Right lobe of liver (tissue), 6 donors: ENCODE results near the gene ANKRD27. TPM values are rescaled to one million over a fixed set of nuclear protein-coding genes. Genes with fewer than 3 reads are reported as not detected.
A peak's percentile ranks its signal among the peaks of the same experiment; 100 is the strongest.

Experiments used
- ATAC-seq, 4 donors: fragments of 200-7000 bp; cut with Tn5 transposase; one replicate each; pipeline ENCODE4 v1.9.1; 2020; ENCODE audit warnings: mild to moderate bottlenecking in 4 of 4, moderate library complexity in 4 of 4
- DNase-seq, 3 donors: peaks; one replicate each; pipeline ENCODE4 v3.0.0-alpha.2; 2020
- H3K27ac ChIP-seq, 3 donors: fragments of 200-600 bp; one replicate each; pipeline ENCODE4 v1.8.0; 2022
- H3K27me3 ChIP-seq, 2 donors: fragments of 200-600 bp; one replicate each; pipeline ENCODE4 v1.8.0; 2022
- H3K36me3 ChIP-seq, 4 donors: fragments of 200-600 bp; sonication (generic) in 1 of 4; one replicate each; pipeline versions ENCODE4 v1.5.1 to v1.8.0; 2017 to 2022; ENCODE audit warnings: control low read depth in 1 of 4
- H3K4me1 ChIP-seq, 4 donors: fragments of 200-600 bp; sonication (generic) in 1 of 4; one replicate each; pipeline versions ENCODE4 v1.5.1 to v1.8.0; 2017 to 2022; ENCODE audit warnings: control low read depth in 1 of 4
- H3K4me3 ChIP-seq, 3 donors: fragments of 200-600 bp; one replicate each; pipeline ENCODE4 v1.8.0; 2022
- H3K9me3 ChIP-seq, 4 donors: fragments of 200-600 bp; sonication (generic) in 1 of 4; one replicate each; pipeline versions ENCODE4 v1.5.1 to v1.8.0; 2017 to 2022; ENCODE audit warnings: control low read depth in 1 of 4
- CTCF ChIP-seq, 4 donors: fragments of 200-600 bp in 3 of 4; fragments of 450-650 bp in 1 of 4; IDR thresholded peaks; one replicate each; pipeline versions ENCODE4 v1.5.1 to v1.8.0; 2016 to 2022; ENCODE audit warnings: antibody characterized with exemption in 4 of 4, mild to moderate bottlenecking in 2 of 4
- POLR2A ChIP-seq: fragments of 450-650 bp; IDR thresholded peaks from one replicate; pipeline ENCODE4 v1.6.1; 2017; ENCODE audit warnings: antibody characterized with exemption, mild to moderate bottlenecking
- WGBS: methylation state at CpG from one replicate; pipeline ENCODE4 v1.1.6; 2018; ENCODE audit warnings: low coverage, low lambda C conversion rate; ENCODE audit not compliant: insufficient coverage; ENCODE audit errors: missing lambda C conversion rate; 5-methylcytosine and 5-hydroxymethylcytosine counted together
- intact Hi-C, 2 donors: fragments of 100-400 bp; cut with DNase I; formaldehyde crosslinking; loops; one replicate each; pipeline versions ENCODE4 v1.11.2 to v1.14.1; 2022
- total RNA-seq, 6 experiments: library from RNA; depleted of rRNA in 2 of 6; stranded (reverse); fragments of >200 nt in 2 of 6; fragmentation: NEBNext Ultra II Directional in 3 of 6; extraction: Animal tissue kit (Norgen Biotek cat#: 25700) in 3 of 6; gene quantifications; one replicate each; pipeline versions ENCODE4 v1.1.0 to v1.2.4, GENCODE V29; 2016 to 2023
- donor health status: DM: no; HTN: yes; CAD: no.
- donor health status: DM: no; HTN: no; CAD: no.
- donor health status: DM: no; HTN: no; CAD: no.
- donor health status: DM: no; HTN: yes; CAD: no.
- donor health status: DM: no; HTN: yes; CAD: no.

ANKRD27 gene
- total RNA-seq, 6 experiments from 2014 or later: 7.6 to 12.5 (median 9.0) TPM

- H3K27ac ChIP-seq: no peak overlapping the region
- WGBS: 87% methylated on average over 3 of the region's 3 CpGs
Observed at GRCh38 chr19:32669310-32669709, 5.7 kb downstream of the ANKRD27 start.

GRCh38 chr19:32666084-32666483 lies 8.9 kb downstream of the ANKRD27 start:
- Histone ChIP-seq H3K9me3 (no peaks in the 10 kb centered on the region), H3K4me3 (no peak overlapping the region), H3K36me3 (no peaks in the 10 kb centered on the region), H3K27ac (no peak overlapping the region), H3K27me3 (no peaks in the 10 kb centered on the region), H3K4me1 (peaks cover 0 to 8% (median 0%) of the 10 kb centered on the region in 4 donors)
- 90% methylated on average over 6 of the region's 6 CpGs for WGBS
- TF ChIP-seq POLR2A (no peak), CTCF (IDR thresholded peaks at IDR 0.05) (no peak)
- DNase-seq: no peak
- intact Hi-C loops: no loop called here
- ATAC-seq: no peak

More at GRCh38 chr19:32669310-32669709, 5.7 kb downstream of the ANKRD27 start:
- no peaks in the 10 kb centered on the region for H3K36me3 ChIP-seq
- DNase-seq (no peak), ATAC-seq (no peak)
- H3K4me1 ChIP-seq: peaks cover 0 to 11% (median 0%) of the 10 kb centered on the region in 4 donors
- no peak overlapping the region for H3K4me3 ChIP-seq
- TF ChIP-seq POLR2A (no peak), CTCF (IDR thresholded peaks at IDR 0.05) (no peak)
- intact Hi-C loops: no loop called here
- H3K27me3 ChIP-seq: no peaks in the 10 kb centered on the region
- no peaks in the 10 kb centered on the region for H3K9me3 ChIP-seq

GRCh38 chr19:32662186-32662585 lies 12.8 kb downstream of the ANKRD27 start:
- DNase-seq (no peak), ATAC-seq (peak in 3 of 4 donors; percentile 39 to 48 (median 48))
- intact Hi-C loops: no loop called here
- peaks cover 0 to 6% (median 0%) of the 10 kb centered on the region in 4 donors for H3K36me3 ChIP-seq
- TF ChIP-seq POLR2A: no peak
- TF ChIP-seq CTCF (IDR thresholded peaks at IDR 0.05): no peak
- H3K27ac ChIP-seq: no peak overlapping the region
- H3K4me3 ChIP-seq: no peak overlapping the region
- H3K4me1 ChIP-seq: no peaks in the 10 kb centered on the region
- WGBS: 12% methylated on average over 2 of the region's 3 CpGs
- no peaks in the 10 kb centered on the region for H3K27me3 ChIP-seq
- H3K9me3 ChIP-seq: no peaks in the 10 kb centered on the region

GRCh38 chr19:32661318-32661717 lies 13.7 kb downstream of the ANKRD27 start:
- ATAC-seq (no peak), DNase-seq (no peak)
- H3K27me3 ChIP-seq: no peaks in the 10 kb centered on the region
- TF ChIP-seq CTCF (IDR thresholded peaks at IDR 0.05) (no peak), POLR2A (no peak)
- H3K4me1 ChIP-seq: no peaks in the 10 kb centered on the region
- intact Hi-C loops: no loop called here
- WGBS: 85% methylated on average over 7 of the region's 7 CpGs
- H3K36me3 ChIP-seq: peaks cover 0 to 6% (median 0%) of the 10 kb centered on the region in 4 donors
- H3K27ac ChIP-seq: no peak overlapping the region
- no peaks in the 10 kb centered on the region for H3K9me3 ChIP-seq
- no peak overlapping the region for H3K4me3 ChIP-seq

GRCh38 chr19:32658527-32658926 lies 16.5 kb downstream of the ANKRD27 start:
- WGBS: 86% methylated on average over 10 of the region's 10 CpGs
- intact Hi-C loops: no loop called here

More at GRCh38 chr19:32658527-32658926, 16.5 kb downstream of the ANKRD27 start:
- peaks cover 0 to 5% (median under 1%) of the 10 kb centered on the region in 4 donors for H3K4me1 ChIP-seq
- TF ChIP-seq POLR2A (no peak), CTCF (IDR thresholded peaks at IDR 0.05) (no peak)
- no peaks in the 10 kb centered on the region for H3K9me3 ChIP-seq
- no peak for ATAC-seq
- H3K36me3 ChIP-seq: peaks cover 0 to 6% (median 0%) of the 10 kb centered on the region in 4 donors
- DNase-seq: no peak
- no peak overlapping the region for H3K27ac ChIP-seq
- H3K4me3 ChIP-seq: no peak overlapping the region
- no peaks in the 10 kb centered on the region for H3K27me3 ChIP-seq
